A673 (cell line): ENCODE data around the gene CPA4. TPM values are rescaled to one million over a fixed set of nuclear protein-coding genes. Genes with fewer than 3 reads are reported as not detected.

Experiments used
- BruUV-seq: library from RNA; stranded (reverse); fragments of 400-500 nt; replicated peaks from 2 replicates; lab custom pipeline; 2021; lab: Mats Ljungman, UMichigan
- CTCF ChIA-PET: fragments of 300-600 bp; sonication (Branson Sonifier 250); formaldehyde crosslinking; loops from one replicate; lab custom pipeline; 2022; ENCODE audit warnings: antibody characterized with exemption; lab: Charles Lee
- POLR2A ChIA-PET: fragments of 300-600 bp; sonication (Branson Sonifier 250); formaldehyde crosslinking; loops from one replicate; lab custom pipeline; 2022; ENCODE audit warnings: antibody characterized with exemption; ENCODE audit not compliant: low non-redundant PET; lab: Charles Lee
- DNase-seq: peaks from one replicate; pipeline ENCODE4 v3.0.0-alpha.2; 2015; ENCODE audit warnings: low spot score
- H3K27ac ChIP-seq: fragments of 200-600 bp; sonication (generic); 2 replicates; pipeline ENCODE4 v1.5.1; 2016; ENCODE audit warnings: mixed run types, low read depth, mild to moderate bottlenecking, mixed read lengths, antibody characterized with exemption, low read length; ENCODE audit not compliant: poor library complexity, severe bottlenecking
- H3K27me3 ChIP-seq: fragments of 200-600 bp; sonication (generic); replicated peaks from 2 replicates; pipeline ENCODE4 v1.6.1; 2017; ENCODE audit warnings: mixed run types, low read depth, mild to moderate bottlenecking, mixed read lengths, antibody characterized with exemption, low read length; ENCODE audit not compliant: insufficient read depth, poor library complexity
- H3K36me3 ChIP-seq: fragments of 200-600 bp; sonication (generic); 2 replicates; pipeline ENCODE4 v1.6.1; 2016; ENCODE audit warnings: mixed run types, mild to moderate bottlenecking, mixed read lengths, antibody characterized with exemption, low read length; ENCODE audit not compliant: insufficient read depth, poor library complexity, severe bottlenecking
- H3K4me1 ChIP-seq: fragments of 200-600 bp; sonication (generic); 2 replicates; pipeline ENCODE4 v1.6.1; 2017; ENCODE audit warnings: mixed run types, mild to moderate bottlenecking, mixed read lengths, antibody characterized with exemption, low read length; ENCODE audit not compliant: insufficient read depth, poor library complexity, severe bottlenecking
- H3K4me3 ChIP-seq: fragments of 200-600 bp; sonication (generic); 2 replicates; pipeline ENCODE4 v1.5.1; 2016; ENCODE audit warnings: low read depth, mixed run types, mild to moderate bottlenecking, mixed read lengths, low read length; ENCODE audit not compliant: poor library complexity, severe bottlenecking
- H3K9me3 ChIP-seq: fragments of 200-600 bp; sonication (generic); 2 replicates; pipeline ENCODE4 v1.6.1; 2016; ENCODE audit warnings: mixed run types, low read depth, mild to moderate bottlenecking, mixed read lengths, antibody characterized with exemption, low read length; ENCODE audit not compliant: poor library complexity, severe bottlenecking
- CTCF ChIP-seq: fragments of 300-800, 200-600 bp; sonication (generic); conservative IDR thresholded peaks from 2 replicates; pipeline ENCODE4 v1.5.1; 2017; ENCODE audit warnings: low read depth, mild to moderate bottlenecking, antibody characterized with exemption, low read length, moderate library complexity, mixed read lengths
- EZH2 ChIP-seq: fragments of 200-600 bp; sonication (generic); IDR thresholded peaks from 2 replicates; pipeline ENCODE4 v1.6.1; 2017; ENCODE audit warnings: borderline replicate concordance, low read depth, mild to moderate bottlenecking, mixed read lengths, antibody characterized with exemption, low read length; ENCODE audit not compliant: poor library complexity, severe bottlenecking
- intact Hi-C: fragments of 100-400 bp; cut with micrococcal nuclease; formaldehyde crosslinking; loops from one replicate; pipeline ENCODE4 v1.10.0; 2022; ENCODE audit not compliant: unreplicated experiment
- total RNA-seq: library from RNA; stranded (reverse); gene quantifications from 2 replicates; pipeline ENCODE4 v1.2.3, GENCODE V29; 2021

Gene CPA4
- total RNA-seq, 1 experiment from 2014 or later, result not detected

GRCh38 chr7:130303127-130303526 lies 10.2 kb downstream of the CPA4 start:
- DNase-seq, result no peak
- intact Hi-C loops, result no loop called here
- ChIA-PET POLR2A (no interaction called here), CTCF (interaction anchor here (0.6 kb wide), 1 partner anchor 292 kb away, joined by 3 read pairs; no protein-coding TSS in a partner anchor)
- Histone ChIP-seq H3K27ac (no peak overlapping the region), H3K27me3 (peaks cover 4% of the 10 kb centered on the region), H3K36me3 (no peaks in the 10 kb centered on the region), H3K4me3 (no peak overlapping the region), H3K4me1 (no peaks in the 10 kb centered on the region), H3K9me3 (no peaks in the 10 kb centered on the region)
- TF ChIP-seq EZH2, result no peak
- no peak for TF ChIP-seq CTCF
- BruUV-seq, result no TSS peak

GRCh38 chr7:130303551-130303950 lies 10.6 kb downstream of the CPA4 start:
- CTCF ChIA-PET, result interaction anchor here (0.6 kb wide), 1 partner anchor 293 kb away, joined by 3 read pairs; no protein-coding TSS in a partner anchor

GRCh38 chr7:130303982-130304381 lies 11.0 kb downstream of the CPA4 start:
- TF ChIP-seq CTCF (no peak), EZH2 (no peak)
- CTCF ChIA-PET, result interaction anchor here (0.6 kb wide), 1 partner anchor 293 kb away, joined by 3 read pairs; no protein-coding TSS in a partner anchor
- Histone ChIP-seq H3K36me3 (no peaks in the 10 kb centered on the region), H3K27ac (no peak overlapping the region), H3K9me3 (no peaks in the 10 kb centered on the region), H3K4me1 (no peaks in the 10 kb centered on the region), H3K4me3 (no peak overlapping the region), H3K27me3 (peaks cover 4% of the 10 kb centered on the region)
- no TSS peak for BruUV-seq
- DNase-seq, result no peak
- intact Hi-C loops, result no loop called here
- POLR2A ChIA-PET, result interaction anchor here (0.6 kb wide), 1 partner anchor 289 kb away, joined by 4 read pairs; no protein-coding TSS in a partner anchor

More at GRCh38 chr7:130303551-130303950, 10.6 kb downstream of the CPA4 start:
- POLR2A ChIA-PET, result interaction anchor here (0.6 kb wide), 1 partner anchor 290 kb away, joined by 4 read pairs; no protein-coding TSS in a partner anchor
- peaks cover 4% of the 10 kb centered on the region for H3K27me3 ChIP-seq
- no peaks in the 10 kb centered on the region for H3K9me3 ChIP-seq
- H3K36me3 ChIP-seq, result no peaks in the 10 kb centered on the region
- no peak overlapping the region for H3K4me3 ChIP-seq
- no peaks in the 10 kb centered on the region for H3K4me1 ChIP-seq
- intact Hi-C loops, result no loop called here
- BruUV-seq, result no TSS peak
- no peak overlapping the region for H3K27ac ChIP-seq
- TF ChIP-seq CTCF, result no peak
- no peak for TF ChIP-seq EZH2
- no peak for DNase-seq
